Endodermal cell (in vitro differentiated cells): ENCODE data around the gene USE1. TPM values are rescaled to one million over a fixed set of nuclear protein-coding genes. Genes with fewer than 3 reads are reported as not detected.

Source experiments
- DNase-seq: peaks from one replicate; pipeline ENCODE4 v3.0.0-alpha.2; 2017
- H3K27ac ChIP-seq: 2 replicates; pipeline ENCODE4 v1.5.1; 2013; ENCODE audit warnings: mild to moderate bottlenecking, low read depth, low read length, moderate library complexity
- H3K27me3 ChIP-seq: 2 replicates; pipeline ENCODE4 v1.6.1; 2013; ENCODE audit warnings: mild to moderate bottlenecking, low read length, moderate library complexity; ENCODE audit not compliant: insufficient read depth, control insufficient read depth, poor library complexity, severe bottlenecking
- H3K36me3 ChIP-seq: 2 replicates; pipeline ENCODE4 v1.7.0; 2013; ENCODE audit warnings: mild to moderate bottlenecking, low read length, moderate library complexity; ENCODE audit not compliant: control insufficient read depth, insufficient read depth
- H3K4me1 ChIP-seq: one replicate; pipeline ENCODE4 v1.7.0; 2013; ENCODE audit warnings: low read length; ENCODE audit not compliant: control insufficient read depth, insufficient read depth
- H3K4me3 ChIP-seq: 2 replicates; pipeline ENCODE4 v1.5.1; 2013; ENCODE audit warnings: mild to moderate bottlenecking, low read length, moderate library complexity
- H3K9ac ChIP-seq: 2 replicates; pipeline ENCODE4 v1.6.1; 2013; ENCODE audit warnings: mild to moderate bottlenecking, low read length, moderate library complexity; ENCODE audit not compliant: poor library complexity, severe bottlenecking; ENCODE audit errors: extremely low read depth
- H3K9me3 ChIP-seq: 2 replicates; pipeline ENCODE4 v1.6.1; 2013; ENCODE audit warnings: mild to moderate bottlenecking, low read length, moderate library complexity; ENCODE audit not compliant: control insufficient read depth
- H3K27ac Mint-ChIP-seq: 2 replicates; pipeline ENCODE4 v1.8.0; 2020; ENCODE audit warnings: mixed read lengths
- H3K27me3 Mint-ChIP-seq: 2 replicates; pipeline ENCODE4 v1.8.0; 2021; ENCODE audit warnings: mild to moderate bottlenecking, mixed read lengths; ENCODE audit not compliant: insufficient read depth
- H3K36me3 Mint-ChIP-seq: 2 replicates; pipeline ENCODE4 v1.8.0; 2020; ENCODE audit warnings: low read depth, mixed read lengths
- H3K4me1 Mint-ChIP-seq: 2 replicates; pipeline ENCODE4 v1.8.0; 2020; ENCODE audit warnings: mixed read lengths
- H3K4me3 Mint-ChIP-seq: 2 replicates; pipeline ENCODE4 v1.8.0; 2020; ENCODE audit warnings: mild to moderate bottlenecking, moderate library complexity, mixed read lengths
- H3K9me3 Mint-ChIP-seq: 2 replicates; pipeline ENCODE4 v1.8.0; 2020; ENCODE audit warnings: mild to moderate bottlenecking, mixed read lengths
- WGBS, 2 experiments: methylation state at CpG; one replicate each; pipeline versions ENCODE4 v1.1.5 to v1.1.7; 2013; ENCODE audit warnings: missing lambda C conversion rate in 2 of 2, mixed read lengths in 1 of 2; ENCODE audit not compliant: insufficient coverage in 1 of 2, insufficient read length in 1 of 2; 5-methylcytosine and 5-hydroxymethylcytosine counted together
- total RNA-seq, 2 donors: library from RNA; stranded (reverse); fragmentation: NEBNext Ultra II Directional in 1 of 2; extraction: Animal tissue kit (Norgen Biotek cat#: 25700) in 1 of 2; gene quantifications; 2 replicates in 1 of 2; 3 replicates in 1 of 2; pipeline ENCODE4 v1.2.1, GENCODE V29; 2021
- TF ChIP-seq, protein P1 (sequence below): fragments of 200-600 bp; sonication (generic); conservative IDR thresholded peaks from 2 replicates; pipeline ENCODE4 v1.5.0; 2021; ENCODE audit warnings: antibody characterized with exemption, mild to moderate bottlenecking

USE1 gene
- total RNA-seq, 2 donors from 2014 or later, result 17.4 to 18.4 TPM

DNA sequence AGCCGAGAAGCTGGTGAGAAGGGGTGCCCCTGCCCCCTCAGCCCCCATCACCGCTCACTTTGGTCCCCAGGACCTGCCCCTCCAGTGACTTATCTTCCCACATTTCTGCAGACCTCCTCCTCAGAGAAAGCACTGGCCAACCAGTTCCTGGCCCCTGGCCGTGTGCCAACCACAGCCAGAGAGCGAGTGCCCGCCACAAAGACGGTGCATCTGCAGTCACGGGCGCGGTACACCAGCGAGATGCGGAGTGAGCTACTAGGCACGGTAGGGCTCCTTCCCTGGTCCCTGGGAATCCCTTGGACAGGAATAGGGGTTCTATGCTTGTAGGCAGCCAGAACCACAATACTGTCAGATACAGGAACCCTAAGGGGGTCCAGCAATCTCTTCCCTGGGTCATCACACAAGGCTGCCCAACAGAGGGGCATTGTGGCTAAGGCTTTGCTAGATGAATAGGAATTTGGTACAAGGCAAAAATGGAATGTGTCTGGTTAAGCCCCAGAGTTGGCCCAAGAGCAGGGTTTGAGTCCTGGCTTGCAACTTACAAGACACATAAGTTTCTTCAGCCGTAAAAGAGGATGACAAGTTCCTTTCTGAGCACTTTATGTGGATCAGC is 1.0 kb downstream of the USE1 start:
- Histone ChIP-seq H3K9ac (peak overlapping the region; percentile 88), H3K9me3 (no peaks in the 10 kb centered on the region), H3K4me3 (peak overlapping the region; percentile 84), H3K4me1 (peaks cover 3% of the 10 kb centered on the region), H3K27ac (no peak overlapping the region), H3K27me3 (no peaks in the 10 kb centered on the region), H3K36me3 (peaks cover 14% of the 10 kb centered on the region)
- no peaks in the 10 kb centered on the region for H3K9me3 Mint-ChIP-seq
- H3K4me1 Mint-ChIP-seq, result peaks cover 4% of the 10 kb centered on the region
- no peaks in the 10 kb centered on the region for H3K27me3 Mint-ChIP-seq
- peak overlapping the region; percentile 99 for H3K27ac Mint-ChIP-seq
- TF ChIP-seq, protein P1, sequence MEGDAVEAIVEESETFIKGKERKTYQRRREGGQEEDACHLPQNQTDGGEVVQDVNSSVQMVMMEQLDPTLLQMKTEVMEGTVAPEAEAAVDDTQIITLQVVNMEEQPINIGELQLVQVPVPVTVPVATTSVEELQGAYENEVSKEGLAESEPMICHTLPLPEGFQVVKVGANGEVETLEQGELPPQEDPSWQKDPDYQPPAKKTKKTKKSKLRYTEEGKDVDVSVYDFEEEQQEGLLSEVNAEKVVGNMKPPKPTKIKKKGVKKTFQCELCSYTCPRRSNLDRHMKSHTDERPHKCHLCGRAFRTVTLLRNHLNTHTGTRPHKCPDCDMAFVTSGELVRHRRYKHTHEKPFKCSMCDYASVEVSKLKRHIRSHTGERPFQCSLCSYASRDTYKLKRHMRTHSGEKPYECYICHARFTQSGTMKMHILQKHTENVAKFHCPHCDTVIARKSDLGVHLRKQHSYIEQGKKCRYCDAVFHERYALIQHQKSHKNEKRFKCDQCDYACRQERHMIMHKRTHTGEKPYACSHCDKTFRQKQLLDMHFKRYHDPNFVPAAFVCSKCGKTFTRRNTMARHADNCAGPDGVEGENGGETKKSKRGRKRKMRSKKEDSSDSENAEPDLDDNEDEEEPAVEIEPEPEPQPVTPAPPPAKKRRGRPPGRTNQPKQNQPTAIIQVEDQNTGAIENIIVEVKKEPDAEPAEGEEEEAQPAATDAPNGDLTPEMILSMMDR, result no peak
- DNase-seq, result no peak
- 93 to 96% methylated on average over 5 to 13 of the region's 13 CpGs for WGBS, 2 experiments
- H3K36me3 Mint-ChIP-seq, result peaks cover 28% of the 10 kb centered on the region
- peak overlapping the region; percentile 79 for H3K4me3 Mint-ChIP-seq

DNA sequence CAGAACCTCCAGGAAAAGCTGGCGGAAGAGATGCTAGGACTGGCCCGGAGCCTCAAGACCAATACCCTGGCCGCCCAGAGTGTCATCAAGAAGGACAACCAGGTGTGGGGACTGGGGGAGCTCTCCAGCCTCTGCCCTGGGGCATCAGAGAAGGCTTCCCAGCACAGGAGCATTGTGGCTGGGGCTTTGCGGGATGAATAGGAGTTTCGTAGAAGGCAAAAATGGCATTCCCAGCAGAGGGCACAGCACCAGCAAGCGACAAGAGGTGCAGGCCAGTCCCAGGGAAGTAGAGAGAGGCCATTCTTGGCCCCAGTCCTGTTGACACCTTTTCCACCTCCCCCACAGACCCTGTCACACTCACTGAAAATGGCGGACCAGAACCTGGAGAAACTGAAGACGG is 4.1 kb downstream of the USE1 start:
- peaks cover 4% of the 10 kb centered on the region for H3K4me1 Mint-ChIP-seq
- Histone ChIP-seq H3K9me3 (no peaks in the 10 kb centered on the region), H3K36me3 (peaks cover 8% of the 10 kb centered on the region), H3K9ac (no peak overlapping the region), H3K4me1 (peaks cover 3% of the 10 kb centered on the region), H3K27me3 (no peaks in the 10 kb centered on the region), H3K27ac (no peak overlapping the region), H3K4me3 (no peak overlapping the region)
- TF ChIP-seq, protein P1, result no peak
- H3K27me3 Mint-ChIP-seq, result no peaks in the 10 kb centered on the region
- peaks cover 28% of the 10 kb centered on the region for H3K36me3 Mint-ChIP-seq
- 89 to 96% methylated on average over 4 to 8 of the region's 8 CpGs for WGBS, 2 experiments
- no peak overlapping the region for H3K4me3 Mint-ChIP-seq
- H3K27ac Mint-ChIP-seq, result no peak overlapping the region
- no peak for DNase-seq
- H3K9me3 Mint-ChIP-seq, result no peaks in the 10 kb centered on the region

DNA sequence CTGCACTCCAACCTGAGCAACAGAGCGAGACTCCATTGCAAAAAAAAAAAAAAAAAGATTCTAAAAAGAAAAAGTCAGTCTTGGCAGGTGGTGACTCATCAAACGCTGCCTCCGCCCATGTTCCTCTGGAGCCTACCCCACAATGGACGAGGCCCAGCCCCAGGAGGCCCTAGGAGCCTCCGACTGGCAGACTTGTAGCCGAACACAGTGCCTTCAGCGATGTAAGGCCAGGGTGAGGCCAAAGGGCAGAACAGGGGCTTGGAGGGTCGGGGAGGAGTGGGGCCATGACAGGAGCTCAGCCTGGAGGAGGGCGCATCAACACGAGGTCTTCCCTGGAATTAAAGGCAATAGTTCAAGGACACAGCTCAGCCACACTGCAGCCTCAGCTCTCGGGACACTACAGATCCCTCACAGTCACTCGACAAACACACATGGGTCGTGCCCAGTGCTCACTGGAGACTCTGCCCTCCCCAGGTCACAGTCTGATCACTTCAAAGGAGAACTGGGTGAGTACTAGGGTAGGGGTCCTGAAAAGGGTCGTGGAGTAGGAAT is 5.1 kb downstream of the USE1 start:
- Mint-ChIP-seq H3K36me3 (peaks cover 28% of the 10 kb centered on the region), H3K9me3 (no peaks in the 10 kb centered on the region), H3K4me3 (no peak overlapping the region), H3K27ac (no peak overlapping the region), H3K27me3 (no peaks in the 10 kb centered on the region), H3K4me1 (no peaks in the 10 kb centered on the region)
- Histone ChIP-seq H3K4me1 (no peaks in the 10 kb centered on the region), H3K9me3 (no peaks in the 10 kb centered on the region), H3K27ac (no peak overlapping the region), H3K36me3 (peaks cover 8% of the 10 kb centered on the region), H3K4me3 (no peak overlapping the region), H3K9ac (no peak overlapping the region), H3K27me3 (no peaks in the 10 kb centered on the region)
- DNase-seq, result no peak
- TF ChIP-seq, protein P1, result no peak
- WGBS, 2 experiments, result 86 to 87% methylated on average over 11 to 14 of the region's 14 CpGs
